Neuronal stem cell (in vitro differentiated cells): Measurements from ENCODE around the gene LNP1.

Source experiments
- DNase-seq: peaks from one replicate; pipeline ENCODE4 v3.0.0-alpha.2; 2013; ENCODE audit warnings: low spot score
- H2AFZ ChIP-seq: one replicate; pipeline ENCODE4 v1.6.1; 2013; ENCODE audit warnings: mild to moderate bottlenecking, low read length, inconsistent platforms
- H2AK5ac ChIP-seq: 2 replicates; pipeline ENCODE4 v1.6.1; 2013; ENCODE audit warnings: low read depth, mild to moderate bottlenecking, inconsistent platforms, low read length, moderate library complexity, mixed read lengths
- H2BK120ac ChIP-seq: 2 replicates; pipeline ENCODE4 v1.6.1; 2013; ENCODE audit warnings: low read depth, mild to moderate bottlenecking, inconsistent platforms, low read length, moderate library complexity, mixed read lengths
- H2BK12ac ChIP-seq: one replicate; pipeline ENCODE4 v1.6.1; 2013; ENCODE audit warnings: low read length, inconsistent platforms
- H2BK15ac ChIP-seq: 2 replicates; pipeline ENCODE4 v1.6.1; 2013; ENCODE audit warnings: mild to moderate bottlenecking, low read length, inconsistent platforms, mixed read lengths
- H2BK5ac ChIP-seq: one replicate; pipeline ENCODE4 v1.6.1; 2013; ENCODE audit warnings: inconsistent platforms, mild to moderate bottlenecking, low read length, moderate library complexity
- H3K14ac ChIP-seq: one replicate; pipeline ENCODE4 v1.6.1; 2013; ENCODE audit warnings: low read length, inconsistent platforms
- H3K18ac ChIP-seq: 2 replicates; pipeline ENCODE4 v1.6.1; 2013; ENCODE audit warnings: low read length, inconsistent platforms
- H3K23ac ChIP-seq: 2 replicates; pipeline ENCODE4 v1.6.1; 2013; ENCODE audit warnings: low read depth, mild to moderate bottlenecking, mixed read lengths, low read length, inconsistent platforms; ENCODE audit not compliant: poor library complexity
- H3K27ac ChIP-seq: replicated peaks from 3 replicates; pipeline ENCODE4 v1.5.1; 2013; ENCODE audit warnings: low read length, inconsistent platforms
- H3K27me3 ChIP-seq, 3 experiments: 2 replicates each; pipeline ENCODE4 v1.6.1; 2013; ENCODE audit warnings: low read length in 3 of 3, mild to moderate bottlenecking in 2 of 3, inconsistent platforms in 1 of 3, low read depth in 1 of 3, mixed read lengths in 1 of 3, moderate library complexity in 1 of 3; ENCODE audit not compliant: control insufficient read depth in 3 of 3, insufficient read depth in 3 of 3
- H3K36me3 ChIP-seq, 2 donors: replicated peaks in 1 of 2; 2 replicates each; pipeline ENCODE4 v1.6.1; 2013; ENCODE audit warnings: low read length in 2 of 2; ENCODE audit not compliant: control insufficient read depth in 2 of 2, insufficient read depth in 2 of 2
- H3K4ac ChIP-seq: 2 replicates; pipeline ENCODE4 v1.6.1; 2013; ENCODE audit warnings: inconsistent platforms, mild to moderate bottlenecking, low read length, moderate library complexity
- H3K4me1 ChIP-seq, 2 donors: 1 replicate in 1 of 2; 2 replicates in 1 of 2; pipeline ENCODE4 v1.6.1; 2013; ENCODE audit warnings: low read length in 2 of 2, low read depth in 1 of 2; ENCODE audit not compliant: control insufficient read depth in 2 of 2, insufficient read depth in 1 of 2
- H3K4me2 ChIP-seq: one replicate; pipeline ENCODE4 v1.6.1; 2013; ENCODE audit warnings: mild to moderate bottlenecking, low read length, inconsistent platforms; ENCODE audit not compliant: insufficient read depth, poor library complexity, severe bottlenecking
- H3K4me3 ChIP-seq, 2 donors: 2 replicates each; pipeline ENCODE4 v1.5.1; 2013; ENCODE audit warnings: low read length in 2 of 2, mild to moderate bottlenecking in 2 of 2, inconsistent platforms in 1 of 2, moderate library complexity in 1 of 2
- H3K79me1 ChIP-seq: one replicate; pipeline ENCODE4 v1.6.1; 2013; ENCODE audit warnings: low read depth, mild to moderate bottlenecking, inconsistent platforms, low read length, moderate library complexity
- H3K9ac ChIP-seq: one replicate; pipeline ENCODE4 v1.6.1; 2013; ENCODE audit warnings: mild to moderate bottlenecking, low read depth, low read length, inconsistent platforms; ENCODE audit not compliant: poor library complexity
- H3K9me3 ChIP-seq, 2 donors: replicated peaks in 1 of 2; 2 replicates each; pipeline versions ENCODE3 to v1.6.1; 2013; ENCODE audit warnings: low read length in 2 of 2, mild to moderate bottlenecking in 2 of 2, inconsistent platforms in 1 of 2, low read depth in 1 of 2, mixed read lengths in 1 of 2, moderate library complexity in 1 of 2; ENCODE audit not compliant: control insufficient read depth in 2 of 2, insufficient read depth in 1 of 2
- H4K8ac ChIP-seq: one replicate; pipeline ENCODE4 v1.6.1; 2013; ENCODE audit warnings: low read depth, mild to moderate bottlenecking, inconsistent platforms, low read length, moderate library complexity
- H4K91ac ChIP-seq: one replicate; pipeline ENCODE4 v1.6.1; 2013; ENCODE audit warnings: low read length, low read depth, mild to moderate bottlenecking, inconsistent platforms; ENCODE audit not compliant: poor library complexity
- WGBS, 2 donors: extraction: QIAGEN DNeasy Blood & Tissue Kit; methylation state at CpG; one replicate each; pipeline ENCODE4 v1.1.7; 2013; ENCODE audit warnings: missing lambda C conversion rate in 2 of 2, mixed read lengths in 1 of 2; ENCODE audit not compliant: insufficient read length in 2 of 2, insufficient replicate concordance in 1 of 2; ENCODE audit errors: extremely low coverage in 2 of 2; 5-methylcytosine and 5-hydroxymethylcytosine counted together

The LNP1 gene

DNA sequence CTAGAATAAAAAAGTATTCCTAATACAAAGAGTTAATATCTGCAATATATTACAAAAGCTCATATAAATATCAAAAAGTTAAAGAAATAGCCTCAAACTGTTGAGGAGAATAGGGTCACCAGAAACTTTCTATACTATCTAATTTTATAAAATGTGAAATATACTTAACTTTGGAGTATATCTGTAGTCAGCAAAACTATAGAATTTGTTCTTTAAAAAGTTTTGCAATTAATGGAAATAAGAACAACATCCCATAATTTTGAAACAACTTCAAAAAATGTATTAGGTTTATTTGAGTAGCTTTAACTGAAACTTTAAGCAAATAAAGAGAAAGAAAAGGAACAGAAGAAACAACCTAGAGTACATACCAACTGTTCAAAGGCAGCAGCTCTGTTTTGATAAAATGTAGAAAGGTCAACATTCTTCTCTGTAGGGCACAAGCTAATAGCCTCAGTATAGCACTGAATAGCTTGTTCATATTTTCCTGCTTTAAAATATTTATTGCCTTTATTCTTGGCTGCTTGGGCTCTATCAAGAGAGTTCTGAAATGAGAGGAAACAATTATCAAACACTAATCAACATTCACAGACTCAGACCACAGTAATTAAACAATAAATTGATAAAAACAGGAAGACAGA lies 14.8 kb upstream of the LNP1 start:
- Histone ChIP-seq H2AFZ (no peak overlapping the region), H3K27me3 (no peaks in the 10 kb centered on the region), H2BK120ac (no peak overlapping the region), H3K4ac (no peak overlapping the region), H3K23ac (no peak overlapping the region), H3K36me3 (peaks cover 4 to 74% of the 10 kb centered on the region in 2 donors), H4K91ac (no peak overlapping the region), H3K4me3 (no peak overlapping the region), H3K9ac (no peak overlapping the region), H2AK5ac (no peak overlapping the region), H3K79me1 (peaks cover 2% of the 10 kb centered on the region), H3K27ac (no peak overlapping the region), H3K4me1 (no peaks in the 10 kb centered on the region), H4K8ac (no peak overlapping the region), H3K18ac (no peak overlapping the region), H3K4me2 (no peak overlapping the region), H2BK5ac (no peak overlapping the region), H3K14ac (no peak overlapping the region), H2BK15ac (no peak overlapping the region), H3K9me3 (peaks cover 0 to 12% of the 10 kb centered on the region in 2 donors), H2BK12ac (no peak overlapping the region)
- no peak for DNase-seq

DNA sequence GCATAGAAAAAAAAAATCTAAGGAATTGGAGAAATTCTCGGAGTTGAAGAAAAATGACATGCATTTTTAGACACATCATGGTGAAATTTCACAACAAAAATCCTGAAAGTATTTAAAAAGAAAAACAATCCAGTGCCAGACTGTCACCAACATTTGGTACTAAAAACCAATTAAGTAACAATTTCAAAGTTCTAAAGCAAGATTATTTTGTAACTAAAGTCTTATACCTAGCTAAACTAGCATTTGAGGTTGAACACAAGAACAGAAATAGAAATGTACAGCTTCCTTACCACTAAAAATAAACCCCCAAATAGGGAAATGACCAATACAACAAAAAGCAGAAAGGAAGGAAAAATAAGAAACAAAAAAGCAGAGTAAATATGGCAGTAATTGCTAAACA lies 12.3 kb upstream of the LNP1 start:
- Histone ChIP-seq H2BK15ac (no peak overlapping the region), H2AK5ac (no peak overlapping the region), H2BK120ac (no peak overlapping the region), H3K14ac (no peak overlapping the region), H2BK5ac (no peak overlapping the region), H3K79me1 (peaks cover 2% of the 10 kb centered on the region), H2BK12ac (no peak overlapping the region), H3K18ac (no peak overlapping the region), H3K9ac (no peak overlapping the region), H3K4me1 (no peaks in the 10 kb centered on the region), H4K8ac (no peak overlapping the region), H3K4me2 (no peak overlapping the region), H3K23ac (no peak overlapping the region), H3K27me3 (no peaks in the 10 kb centered on the region), H2AFZ (no peak overlapping the region), H3K36me3 (peaks cover 2 to 49% of the 10 kb centered on the region in 2 donors), H4K91ac (no peak overlapping the region), H3K4me3 (no peak overlapping the region), H3K9me3 (peaks cover 0 to 12% of the 10 kb centered on the region in 2 donors), H3K27ac (no peak overlapping the region), H3K4ac (no peak overlapping the region)
- WGBS, 2 donors = no CpG with 5 or more reads among the region's 1 CpG
- no peak for DNase-seq

DNA sequence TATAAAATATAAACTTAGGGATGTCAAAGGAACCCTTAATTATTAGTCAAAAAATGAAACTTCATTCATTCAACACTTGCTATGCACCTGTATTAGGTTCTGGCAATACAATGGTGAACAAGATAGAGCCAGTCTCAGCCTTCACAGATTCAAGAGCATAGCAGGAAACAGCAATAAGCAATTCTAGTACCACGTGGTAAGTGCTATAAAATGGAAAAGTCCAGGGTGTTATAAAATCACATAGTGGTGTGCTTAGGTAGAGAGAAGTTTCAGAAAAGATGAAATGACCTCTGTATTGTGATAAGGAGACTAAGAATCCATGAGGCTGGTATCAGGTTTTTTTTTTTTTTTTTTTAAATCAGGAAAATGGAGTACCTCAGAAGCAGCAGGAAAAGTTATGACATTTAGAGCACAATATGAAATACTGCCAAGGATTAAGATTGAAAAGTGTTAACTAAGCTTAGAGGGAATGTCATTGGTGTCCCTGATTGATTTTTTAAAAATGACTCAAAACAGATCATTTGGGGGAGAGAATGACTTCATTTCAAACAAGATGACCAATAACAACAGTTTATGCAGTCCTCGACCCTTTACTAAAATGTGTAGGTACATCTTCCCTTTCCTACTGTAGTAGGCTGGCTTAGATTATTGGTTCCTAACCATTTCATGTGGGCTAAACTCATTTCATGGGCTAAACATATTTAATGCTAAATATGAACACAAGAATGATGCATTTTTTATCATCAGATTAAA lies 5.5 kb upstream of the LNP1 start:
- no peak overlapping the region for H3K9ac ChIP-seq
- peaks cover 0 to 4% of the 10 kb centered on the region in 2 donors for H3K36me3 ChIP-seq
- no peak overlapping the region for H3K14ac ChIP-seq
- WGBS, 2 donors = no CpG with 5 or more reads among the region's 2 CpGs
- no peak for DNase-seq
- no peak overlapping the region for H2BK5ac ChIP-seq
- no peak overlapping the region for H2AFZ ChIP-seq
- peaks cover 4% of the 10 kb centered on the region for H3K79me1 ChIP-seq
- H3K4me2 ChIP-seq = no peak overlapping the region
- H4K8ac ChIP-seq = no peak overlapping the region
- no peak overlapping the region for H2BK120ac ChIP-seq
- H3K18ac ChIP-seq = no peak overlapping the region
- peaks cover 5 to 8% of the 10 kb centered on the region in 2 donors for H3K4me1 ChIP-seq
- no peak overlapping the region for H2AK5ac ChIP-seq
- H2BK12ac ChIP-seq = no peak overlapping the region
- H4K91ac ChIP-seq = no peak overlapping the region
- no peaks in the 10 kb centered on the region for H3K9me3 ChIP-seq
- H3K27me3 ChIP-seq = no peaks in the 10 kb centered on the region
- no peak overlapping the region for H2BK15ac ChIP-seq
- H3K27ac ChIP-seq = no peak overlapping the region
- H3K4ac ChIP-seq = no peak overlapping the region
- H3K4me3 ChIP-seq = no peak overlapping the region
- no peak overlapping the region for H3K23ac ChIP-seq

DNA sequence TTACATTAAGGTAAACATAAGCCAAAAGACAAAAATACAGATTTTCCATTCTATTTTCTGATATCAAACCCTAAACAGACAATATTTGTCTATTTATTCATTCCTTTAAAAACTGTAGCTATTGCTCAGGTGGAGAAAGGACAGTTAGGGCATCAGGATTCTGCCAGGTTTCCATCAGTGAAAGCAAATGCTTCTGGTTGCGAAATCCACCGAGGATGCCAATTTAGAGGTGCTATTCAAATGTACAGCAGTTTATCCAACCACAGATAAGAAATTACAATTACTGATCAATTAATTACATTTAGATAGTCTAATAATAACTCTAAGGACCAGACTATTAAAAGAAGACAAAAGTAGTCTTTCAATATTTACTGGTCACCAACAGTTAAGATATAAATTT lies 4.4 kb upstream of the LNP1 start:
- no peak overlapping the region for H3K4ac ChIP-seq
- H3K14ac ChIP-seq = no peak overlapping the region
- H3K27ac ChIP-seq = no peak overlapping the region
- peaks cover 0 to 4% of the 10 kb centered on the region in 2 donors for H3K36me3 ChIP-seq
- H3K9me3 ChIP-seq = no peaks in the 10 kb centered on the region
- H3K79me1 ChIP-seq = peaks cover 4% of the 10 kb centered on the region
- no peaks in the 10 kb centered on the region for H3K27me3 ChIP-seq
- H3K9ac ChIP-seq = no peak overlapping the region
- no peak overlapping the region for H2AK5ac ChIP-seq
- H4K91ac ChIP-seq = no peak overlapping the region
- H3K18ac ChIP-seq = no peak overlapping the region
- no peak overlapping the region for H3K4me2 ChIP-seq
- H2BK15ac ChIP-seq = no peak overlapping the region
- DNase-seq = no peak
- no peak overlapping the region for H2BK12ac ChIP-seq
- no peak overlapping the region for H2AFZ ChIP-seq
- peaks cover 5 to 8% of the 10 kb centered on the region in 2 donors for H3K4me1 ChIP-seq
- H2BK5ac ChIP-seq = no peak overlapping the region
- H2BK120ac ChIP-seq = no peak overlapping the region
- no CpG with 5 or more reads among the region's 2 CpGs for WGBS, 2 donors
- no peak overlapping the region for H4K8ac ChIP-seq
- no peak overlapping the region for H3K23ac ChIP-seq
- no peak overlapping the region for H3K4me3 ChIP-seq
